Neural cell (in vitro differentiated cells): ENCODE data around the gene EVL. TPM values are rescaled to one million over a fixed set of nuclear protein-coding genes. Genes with fewer than 3 reads are reported as not detected.

Experiments used
- H2AFZ ChIP-seq: fragments of 200-600, 300-800 bp; sonication (generic), shearing (Covaris generic); 2 replicates; pipeline ENCODE4 v1.6.0; 2014; ENCODE audit warnings: low read depth, mild to moderate bottlenecking, antibody characterized with exemption, low read length, moderate library complexity
- H3F3A ChIP-seq: fragments of 200-600 bp; shearing (Covaris generic); 2 replicates; pipeline ENCODE4 v1.6.1; 2016; ENCODE audit warnings: mild to moderate bottlenecking, moderate library complexity, mixed read lengths, antibody characterized with exemption, low read length; ENCODE audit not compliant: insufficient read depth, poor library complexity, severe bottlenecking
- H3K27ac ChIP-seq: fragments of 200-600, 300-800 bp; sonication (generic), shearing (Covaris generic); 2 replicates; pipeline ENCODE4 v1.5.1; 2014; ENCODE audit warnings: mild to moderate bottlenecking, low read length, moderate library complexity
- H3K27me3 ChIP-seq: fragments of 300-800, 200-600 bp; sonication (generic), shearing (Covaris generic); 2 replicates; pipeline ENCODE4 v1.6.0; 2014; ENCODE audit warnings: mild to moderate bottlenecking, low read depth, low read length, moderate library complexity; ENCODE audit not compliant: insufficient read depth
- H3K36me3 ChIP-seq: fragments of 300-800, 200-600 bp; sonication (generic), shearing (Covaris generic); 2 replicates; pipeline ENCODE4 v1.5.1; 2014; ENCODE audit warnings: mild to moderate bottlenecking, antibody characterized with exemption, low read length, moderate library complexity; ENCODE audit not compliant: insufficient read depth
- H3K4me2 ChIP-seq: fragments of 300-800, 200-600 bp; sonication (generic), shearing (Covaris generic); 2 replicates; pipeline ENCODE4 v1.6.0; 2014; ENCODE audit warnings: mild to moderate bottlenecking, low read length
- H3K4me3 ChIP-seq: fragments of 300-800, 200-600 bp; sonication (generic), shearing (Covaris generic); 2 replicates; pipeline ENCODE4 v1.5.1; 2014; ENCODE audit warnings: mild to moderate bottlenecking, low read length, moderate library complexity
- H3K79me2 ChIP-seq: fragments of 200-600 bp; shearing (Covaris generic); replicated peaks from 2 replicates; pipeline ENCODE4 v1.6.0; 2014; ENCODE audit warnings: mild to moderate bottlenecking, low read length, moderate library complexity; ENCODE audit not compliant: insufficient read depth
- H3K9ac ChIP-seq: fragments of 300-800, 200-600 bp; sonication (generic), shearing (Covaris generic); 2 replicates; pipeline ENCODE4 v1.6.1; 2016; ENCODE audit warnings: mild to moderate bottlenecking, low read length, mixed read lengths
- H3K9me2 ChIP-seq: fragments of 200-600 bp; shearing (Covaris generic); 2 replicates; pipeline ENCODE4 v1.6.1; 2016; ENCODE audit warnings: mild to moderate bottlenecking, low read length, mixed read lengths; ENCODE audit not compliant: insufficient read depth
- H3K9me3 ChIP-seq: fragments of 200-600, 300-800 bp; sonication (generic), shearing (Covaris generic); 2 replicates; pipeline ENCODE4 v1.6.1; 2016; ENCODE audit warnings: mild to moderate bottlenecking, mixed run types, low read length, moderate library complexity, mixed read lengths
- H4K20me1 ChIP-seq: fragments of 200-600 bp; shearing (Covaris generic); 2 replicates; pipeline ENCODE4 v1.6.1; 2016; ENCODE audit warnings: mild to moderate bottlenecking, mixed run types; ENCODE audit not compliant: insufficient read depth
- EP300 ChIP-seq: fragments of 450-650 bp; conservative IDR thresholded peaks from 2 replicates; pipeline ENCODE4 v1.6.1; 2014; ENCODE audit warnings: antibody characterized with exemption, mild to moderate bottlenecking, moderate library complexity; ENCODE audit not compliant: poor library complexity, severe bottlenecking
- EZH2 ChIP-seq: fragments of 200-600, 300-800 bp; shearing (Covaris generic), sonication (generic); IDR thresholded peaks from 2 replicates; pipeline ENCODE4 v1.6.1; 2014; ENCODE audit warnings: antibody characterized with exemption, low read length, borderline replicate concordance, mild to moderate bottlenecking; ENCODE audit not compliant: insufficient read depth, poor library complexity, severe bottlenecking
- MXI1 ChIP-seq: fragments of 450-650 bp; conservative IDR thresholded peaks from 2 replicates; pipeline ENCODE4 v1.6.1; 2014; ENCODE audit warnings: antibody characterized with exemption, mild to moderate bottlenecking; ENCODE audit not compliant: poor library complexity, severe bottlenecking
- POLR2AphosphoS5 ChIP-seq: IDR thresholded peaks from 2 replicates; pipeline ENCODE4 v1.6.1; 2012
- RAD21 ChIP-seq: fragments of 450-650 bp; conservative IDR thresholded peaks from 2 replicates; pipeline ENCODE4 v1.6.1; 2014; ENCODE audit warnings: antibody characterized with exemption, mild to moderate bottlenecking, moderate library complexity
- SMC3 ChIP-seq: fragments of 450-650 bp; conservative IDR thresholded peaks from 2 replicates; pipeline ENCODE4 v1.6.1; 2014; ENCODE audit warnings: antibody characterized with exemption, mild to moderate bottlenecking, moderate library complexity; ENCODE audit not compliant: poor library complexity
- TAF1 ChIP-seq: IDR thresholded peaks from 2 replicates; pipeline ENCODE4 v1.6.1; 2012; ENCODE audit warnings: low read depth
- polyA plus RNA-seq: library from polyadenylated mRNA; depleted of rRNA; stranded (reverse); fragments of >200 nt; gene quantifications from 2 replicates; pipeline ENCODE4 v1.2.3, GENCODE V29; 2014
- TF ChIP-seq, protein P1 (sequence below): IDR thresholded peaks from 2 replicates; pipeline ENCODE4 v1.6.1; 2012; ENCODE audit warnings: borderline replicate concordance
- TF ChIP-seq, protein P2 (sequence below): fragments of 450-650 bp; IDR thresholded peaks from 2 replicates; pipeline ENCODE4 v1.5.1; 2014; ENCODE audit warnings: antibody characterized with exemption, mild to moderate bottlenecking, moderate library complexity; ENCODE audit not compliant: poor library complexity, severe bottlenecking

The EVL gene
- polyA plus RNA-seq, 1 donor from 2014 or later, result 387 TPM

DNA sequence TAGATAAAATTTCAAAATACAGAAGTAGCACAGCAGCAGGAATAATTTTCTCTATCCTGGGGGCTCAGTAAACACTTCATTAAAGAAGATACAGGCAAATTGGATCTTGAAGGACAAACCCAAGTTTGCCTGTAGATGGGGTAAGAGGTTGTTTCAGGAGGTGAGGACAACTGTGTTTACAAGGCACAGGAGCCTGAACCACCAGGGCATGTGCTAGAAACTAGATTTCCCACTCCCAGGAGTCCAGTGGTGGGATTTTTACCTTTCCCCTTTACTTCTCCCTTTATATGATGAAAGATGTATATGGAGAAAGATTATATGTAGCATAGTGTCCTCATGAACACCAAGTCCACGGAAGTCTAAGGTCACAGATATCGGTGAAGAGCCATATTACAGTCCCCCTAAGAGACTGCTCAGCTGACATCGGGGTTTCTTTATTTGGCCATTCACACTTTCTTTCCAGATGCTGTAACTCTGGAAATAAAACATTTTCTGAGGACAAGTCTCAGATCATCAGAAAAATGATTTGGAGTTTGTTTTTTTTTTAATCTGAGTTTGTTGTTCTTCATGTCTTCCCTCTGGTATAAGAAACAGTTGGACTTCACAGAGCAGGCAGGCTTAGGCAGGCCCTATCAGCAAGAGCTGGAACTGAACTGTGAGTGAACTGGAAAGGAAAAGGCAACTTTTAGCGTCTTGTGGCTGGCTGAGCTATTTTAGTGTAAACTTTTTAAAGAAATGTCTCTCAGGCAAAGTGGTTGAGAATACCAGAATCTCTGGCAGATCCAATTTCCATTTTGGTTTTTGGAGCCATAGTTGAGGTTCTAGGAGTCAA is 8.0 kb upstream of the EVL start:
- H3K79me2 ChIP-seq, result peaks cover 60% of the 10 kb centered on the region
- H3K27ac ChIP-seq, result no peak overlapping the region
- H3K4me3 ChIP-seq, result no peak overlapping the region
- H3K9me3 ChIP-seq, result no peaks in the 10 kb centered on the region
- TF ChIP-seq EP300, result no peak
- TF ChIP-seq, protein P1, sequence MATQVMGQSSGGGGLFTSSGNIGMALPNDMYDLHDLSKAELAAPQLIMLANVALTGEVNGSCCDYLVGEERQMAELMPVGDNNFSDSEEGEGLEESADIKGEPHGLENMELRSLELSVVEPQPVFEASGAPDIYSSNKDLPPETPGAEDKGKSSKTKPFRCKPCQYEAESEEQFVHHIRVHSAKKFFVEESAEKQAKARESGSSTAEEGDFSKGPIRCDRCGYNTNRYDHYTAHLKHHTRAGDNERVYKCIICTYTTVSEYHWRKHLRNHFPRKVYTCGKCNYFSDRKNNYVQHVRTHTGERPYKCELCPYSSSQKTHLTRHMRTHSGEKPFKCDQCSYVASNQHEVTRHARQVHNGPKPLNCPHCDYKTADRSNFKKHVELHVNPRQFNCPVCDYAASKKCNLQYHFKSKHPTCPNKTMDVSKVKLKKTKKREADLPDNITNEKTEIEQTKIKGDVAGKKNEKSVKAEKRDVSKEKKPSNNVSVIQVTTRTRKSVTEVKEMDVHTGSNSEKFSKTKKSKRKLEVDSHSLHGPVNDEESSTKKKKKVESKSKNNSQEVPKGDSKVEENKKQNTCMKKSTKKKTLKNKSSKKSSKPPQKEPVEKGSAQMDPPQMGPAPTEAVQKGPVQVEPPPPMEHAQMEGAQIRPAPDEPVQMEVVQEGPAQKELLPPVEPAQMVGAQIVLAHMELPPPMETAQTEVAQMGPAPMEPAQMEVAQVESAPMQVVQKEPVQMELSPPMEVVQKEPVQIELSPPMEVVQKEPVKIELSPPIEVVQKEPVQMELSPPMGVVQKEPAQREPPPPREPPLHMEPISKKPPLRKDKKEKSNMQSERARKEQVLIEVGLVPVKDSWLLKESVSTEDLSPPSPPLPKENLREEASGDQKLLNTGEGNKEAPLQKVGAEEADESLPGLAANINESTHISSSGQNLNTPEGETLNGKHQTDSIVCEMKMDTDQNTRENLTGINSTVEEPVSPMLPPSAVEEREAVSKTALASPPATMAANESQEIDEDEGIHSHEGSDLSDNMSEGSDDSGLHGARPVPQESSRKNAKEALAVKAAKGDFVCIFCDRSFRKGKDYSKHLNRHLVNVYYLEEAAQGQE, result no peak
- TF ChIP-seq RAD21, result no peak
- no peak for TF ChIP-seq POLR2AphosphoS5
- no peak for TF ChIP-seq EZH2
- TF ChIP-seq TAF1, result no peak
- TF ChIP-seq SMC3, result no peak
- no peak for TF ChIP-seq MXI1
- TF ChIP-seq, protein P2, sequence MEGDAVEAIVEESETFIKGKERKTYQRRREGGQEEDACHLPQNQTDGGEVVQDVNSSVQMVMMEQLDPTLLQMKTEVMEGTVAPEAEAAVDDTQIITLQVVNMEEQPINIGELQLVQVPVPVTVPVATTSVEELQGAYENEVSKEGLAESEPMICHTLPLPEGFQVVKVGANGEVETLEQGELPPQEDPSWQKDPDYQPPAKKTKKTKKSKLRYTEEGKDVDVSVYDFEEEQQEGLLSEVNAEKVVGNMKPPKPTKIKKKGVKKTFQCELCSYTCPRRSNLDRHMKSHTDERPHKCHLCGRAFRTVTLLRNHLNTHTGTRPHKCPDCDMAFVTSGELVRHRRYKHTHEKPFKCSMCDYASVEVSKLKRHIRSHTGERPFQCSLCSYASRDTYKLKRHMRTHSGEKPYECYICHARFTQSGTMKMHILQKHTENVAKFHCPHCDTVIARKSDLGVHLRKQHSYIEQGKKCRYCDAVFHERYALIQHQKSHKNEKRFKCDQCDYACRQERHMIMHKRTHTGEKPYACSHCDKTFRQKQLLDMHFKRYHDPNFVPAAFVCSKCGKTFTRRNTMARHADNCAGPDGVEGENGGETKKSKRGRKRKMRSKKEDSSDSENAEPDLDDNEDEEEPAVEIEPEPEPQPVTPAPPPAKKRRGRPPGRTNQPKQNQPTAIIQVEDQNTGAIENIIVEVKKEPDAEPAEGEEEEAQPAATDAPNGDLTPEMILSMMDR, result no peak
- H4K20me1 ChIP-seq, result peaks cover 9% of the 10 kb centered on the region
- no peaks in the 10 kb centered on the region for H3K27me3 ChIP-seq
- H2AFZ ChIP-seq, result no peak overlapping the region
- H3K9ac ChIP-seq, result no peak overlapping the region
- H3K9me2 ChIP-seq, result no peaks in the 10 kb centered on the region
- no peaks in the 10 kb centered on the region for H3K36me3 ChIP-seq
- H3K4me2 ChIP-seq, result no peak overlapping the region
- H3F3A ChIP-seq, result no peaks in the 10 kb centered on the region

DNA sequence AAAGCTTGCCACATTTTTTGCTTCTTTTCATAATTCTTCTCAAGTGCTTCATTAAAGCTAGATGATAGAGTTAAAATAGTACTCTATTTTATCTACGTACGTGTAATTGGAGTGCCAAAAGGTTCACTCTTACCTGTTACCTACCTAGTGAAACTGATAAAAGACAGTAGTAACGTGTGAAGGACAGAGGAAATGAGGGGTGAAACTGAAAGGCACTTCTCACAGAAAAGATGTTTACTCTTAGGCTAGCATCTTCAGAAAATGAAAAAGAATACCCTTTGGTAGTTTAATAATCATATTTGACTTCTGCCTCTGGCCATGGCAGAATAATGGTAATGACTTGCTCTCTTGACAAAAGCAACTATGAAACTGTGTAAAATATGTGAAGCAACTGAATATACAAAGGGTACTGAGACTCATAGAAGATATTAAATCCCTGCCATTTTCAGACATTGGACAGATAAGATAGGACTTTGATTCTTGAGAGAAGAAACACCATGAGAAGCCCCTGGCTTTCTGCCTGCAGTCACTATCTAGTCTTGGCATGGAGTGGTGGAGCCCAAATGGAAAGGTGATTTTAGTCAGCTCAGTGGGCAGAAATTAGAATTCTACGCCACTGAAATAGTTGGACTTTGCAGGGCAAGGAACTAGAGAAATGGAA is 6.3 kb upstream of the EVL start:
- H3K9ac ChIP-seq, result no peak overlapping the region
- H3K9me3 ChIP-seq, result no peaks in the 10 kb centered on the region
- H3K4me2 ChIP-seq, result no peak overlapping the region
- TF ChIP-seq MXI1 (no peak), TAF1 (no peak), EP300 (no peak), POLR2AphosphoS5 (no peak), RAD21 (no peak), SMC3 (no peak), EZH2 (no peak)
- TF ChIP-seq, protein P1, result no peak
- TF ChIP-seq, protein P2, result no peak
- peaks cover 60% of the 10 kb centered on the region for H3K79me2 ChIP-seq
- no peaks in the 10 kb centered on the region for H3K36me3 ChIP-seq
- no peak overlapping the region for H3K4me3 ChIP-seq
- no peaks in the 10 kb centered on the region for H3K9me2 ChIP-seq
- no peak overlapping the region for H2AFZ ChIP-seq
- no peak overlapping the region for H3K27ac ChIP-seq
- peaks cover 6% of the 10 kb centered on the region for H4K20me1 ChIP-seq
- H3F3A ChIP-seq, result no peaks in the 10 kb centered on the region
- no peaks in the 10 kb centered on the region for H3K27me3 ChIP-seq
